H1 (cell line): ENCODE data around the gene MSMP. TPM values are rescaled to one million over a fixed set of nuclear protein-coding genes. Genes with fewer than 3 reads are reported as not detected.

ENCODE experiments used
- BACH1 ChIP-seq: IDR thresholded peaks from 2 replicates; pipeline ENCODE4 v1.6.1; 2012; ENCODE audit warnings: low read length, improper control_type of control experiment
- CBX5 ChIP-seq: fragments of 300-800, 300-1000 bp; sonication (generic); IDR thresholded peaks from 2 replicates; pipeline ENCODE4 v1.7.1; 2016; ENCODE audit warnings: antibody characterized with exemption, low read length, low read depth
- CEBPB ChIP-seq: IDR thresholded peaks from 2 replicates; pipeline ENCODE4 v1.6.1; 2012; ENCODE audit warnings: low read depth, low read length
- CREB1 ChIP-seq: IDR thresholded peaks from 2 replicates; pipeline ENCODE4 v1.6.1; 2012; ENCODE audit warnings: inconsistent platforms
- CTBP2 ChIP-seq: IDR thresholded peaks from 2 replicates; pipeline ENCODE4 v1.7.0; 2011; ENCODE audit warnings: borderline replicate concordance, mild to moderate bottlenecking, moderate library complexity, mixed read lengths, low read length; ENCODE audit not compliant: insufficient read depth, insufficient read length
- EP300 ChIP-seq, 2 experiments: IDR thresholded peaks; 1 replicate in 1 of 2; 2 replicates in 1 of 2; pipeline ENCODE4 v1.6.1; 2011 to 2012; ENCODE audit warnings: low read depth in 2 of 2, low read length in 2 of 2, mild to moderate bottlenecking in 2 of 2, borderline replicate concordance in 1 of 2, inconsistent platforms in 1 of 2, moderate library complexity in 1 of 2
- FOSL1 ChIP-seq: IDR thresholded peaks from 2 replicates; pipeline ENCODE4 v1.6.1; 2011; ENCODE audit warnings: mild to moderate bottlenecking, low read depth, low read length, moderate library complexity; ENCODE audit not compliant: insufficient read depth
- GABPA ChIP-seq: IDR thresholded peaks from 2 replicates; pipeline ENCODE4 v1.6.1; 2011; ENCODE audit warnings: mild to moderate bottlenecking, low read length, moderate library complexity, borderline replicate concordance; ENCODE audit not compliant: insufficient read depth
- HDAC6 ChIP-seq: IDR thresholded peaks from one replicate; pipeline ENCODE4 v1.7.1; 2012; ENCODE audit warnings: low read depth, mild to moderate bottlenecking, inconsistent platforms, low read length, moderate library complexity
- KDM4A ChIP-seq: IDR thresholded peaks from one replicate; pipeline ENCODE4 v1.7.1; 2012; ENCODE audit warnings: low read depth, mild to moderate bottlenecking, moderate library complexity, low read length, inconsistent platforms; ENCODE audit not compliant: severe bottlenecking
- MAX ChIP-seq: IDR thresholded peaks from 2 replicates; pipeline ENCODE4 v1.6.1; 2012; ENCODE audit warnings: inconsistent platforms
- PHF8 ChIP-seq: fragments of 200-600 bp; sonication (generic); conservative IDR thresholded peaks from 2 replicates; pipeline ENCODE4 v1.7.1; 2012; ENCODE audit warnings: low read depth, mild to moderate bottlenecking, inconsistent platforms, low read length, moderate library complexity
- POLR2A ChIP-seq, 2 experiments: IDR thresholded peaks; 1 replicate in 1 of 2; 2 replicates in 1 of 2; pipeline ENCODE4 v1.6.1; 2011; ENCODE audit warnings: low read depth in 2 of 2, low read length in 2 of 2, mild to moderate bottlenecking in 2 of 2; ENCODE audit errors: control extremely low read depth in 1 of 2
- POLR2AphosphoS5 ChIP-seq: IDR thresholded peaks from 2 replicates; pipeline ENCODE4 v1.6.1; 2011; ENCODE audit warnings: low read depth, low read length
- RAD21 ChIP-seq, 2 experiments: IDR thresholded peaks in 1 of 2; conservative IDR thresholded peaks in 1 of 2; 2 replicates each; pipeline ENCODE4 v1.6.1; 2011; ENCODE audit warnings: low read depth in 2 of 2, low read length in 2 of 2, improper control_type of control experiment in 1 of 2, inconsistent platforms in 1 of 2, mild to moderate bottlenecking in 1 of 2, moderate library complexity in 1 of 2
- RBBP5 ChIP-seq: IDR thresholded peaks from 2 replicates; pipeline ENCODE4 v1.7.1; 2012; ENCODE audit warnings: low read depth, mild to moderate bottlenecking, inconsistent platforms, low read length, moderate library complexity, borderline replicate concordance
- RFX5 ChIP-seq: IDR thresholded peaks from 2 replicates; pipeline ENCODE4 v1.6.1; 2011; ENCODE audit warnings: low read depth, low read length, improper control_type of control experiment, borderline replicate concordance
- SIX5 ChIP-seq: IDR thresholded peaks from 2 replicates; pipeline ENCODE4 v1.6.1; 2011; ENCODE audit warnings: mild to moderate bottlenecking, low read depth, low read length
- SP2 ChIP-seq: IDR thresholded peaks from 2 replicates; pipeline ENCODE4 v1.6.1; 2012; ENCODE audit warnings: mild to moderate bottlenecking, low read length, inconsistent platforms
- SP4 ChIP-seq: IDR thresholded peaks from 2 replicates; pipeline ENCODE4 v1.6.1; 2012; ENCODE audit warnings: low read length, inconsistent platforms
- SUZ12 ChIP-seq: fragments of 200-600 bp; sonication (generic); IDR thresholded peaks from 2 replicates; pipeline ENCODE4 v1.6.1; 2012; ENCODE audit warnings: mild to moderate bottlenecking, inconsistent platforms, low read length, moderate library complexity, mixed read lengths
- TAF7 ChIP-seq: optimal IDR thresholded peaks from 2 replicates; pipeline ENCODE3; 2011; ENCODE audit warnings: low read depth, mild to moderate bottlenecking, inconsistent platforms, low read length, moderate library complexity, borderline replicate concordance
- TBP ChIP-seq: IDR thresholded peaks from 2 replicates; pipeline ENCODE4 v1.6.1; 2011; ENCODE audit warnings: low read depth, low read length, improper control_type of control experiment
- TCF12 ChIP-seq: IDR thresholded peaks from 2 replicates; pipeline ENCODE4 v1.6.1; 2011; ENCODE audit warnings: low read depth, mild to moderate bottlenecking, low read length
- polyA plus RNA-seq, 7 experiments: library from polyadenylated mRNA; depleted of rRNA in 3 of 7; stranded (reverse) in 5 of 7; unstranded in 2 of 7; fragments of >200 nt in 5 of 7; fragments of 200-250 nt in 2 of 7; gene quantifications; 1 replicate in 5 of 7; 2 replicates in 1 of 7; 4 replicates in 1 of 7; pipeline versions ENCODE4 v1.2.1 to v1.2.3, GENCODE V29; 2011 to 2013; ENCODE audit warnings: missing spikeins in 2 of 7, mixed read lengths in 2 of 7
- total RNA-seq: library from RNA; stranded (reverse); fragmentation: NEBNext Ultra II Directional; extraction: Animal tissue kit (Norgen Biotek cat#: 25700); gene quantifications from 2 replicates; pipeline ENCODE4 v1.2.1, GENCODE V29; 2021
- TF ChIP-seq, protein P1 (sequence below): IDR thresholded peaks from 2 replicates; pipeline ENCODE4 v1.6.1; 2011; ENCODE audit warnings: low read depth, mild to moderate bottlenecking, low read length; ENCODE audit not compliant: insufficient read depth

The MSMP gene
- total and polyA plus RNA-seq, 2 of the 8 experiments (the other 6 are each of a cell fraction or from before 2014, with no cell fraction given): 0.53 TPM; not detected in 1

GRCh38 chr9:35732185-35732799 is 21.8 kb downstream of the MSMP start, which contains the start of the genes CREB3 and TLN1 (continued):
- TF ChIP-seq CREB1 (peak; percentile 95), TCF12 (no peak), MAX (peak; percentile 22), SP2 (peak; percentile 92), GABPA (peak; percentile 87), TAF7 (peak; percentile 73), EP300 (IDR thresholded peaks at IDR 0.05; ENCODE audit: borderline replicate concordance in 1 of 2, low read depth in 2 of 2, low read length in 2 of 2) (0 out of 3 replicates have a peak, but pooled peaks of 1 of the 2 experiments have one; percentile 7), CBX5 (no peak), CEBPB (no peak), BACH1 (peak; percentile 28; the same call in 1 of the 2 replicates), TBP (peak; percentile 70), KDM4A (no peak), HDAC6 (no peak), FOSL1 (no peak), RFX5 (no peak), POLR2A (IDR thresholded peaks at IDR 0.05; ENCODE audit: control extremely low read depth in 1 of 2, low read depth in 2 of 2, low read length in 2 of 2) (peak; percentile 76 to 77), SUZ12 (no peak), SP4 (peak; percentile 84; the same call in 1 of the 2 replicates), CTBP2 (no peak), PHF8 (peak; percentile 85), POLR2AphosphoS5 (peak; percentile 72; the same call in 1 of the 2 replicates), RBBP5 (no peak), SIX5 (peak; percentile 59), RAD21 (IDR thresholded peaks at IDR 0.05 in 1 of 2, conservative IDR thresholded peaks at IDR 0.05 in 1 of 2; ENCODE audit: low read depth in 2 of 2, low read length in 2 of 2) (no peak)
- TF ChIP-seq, protein P1, sequence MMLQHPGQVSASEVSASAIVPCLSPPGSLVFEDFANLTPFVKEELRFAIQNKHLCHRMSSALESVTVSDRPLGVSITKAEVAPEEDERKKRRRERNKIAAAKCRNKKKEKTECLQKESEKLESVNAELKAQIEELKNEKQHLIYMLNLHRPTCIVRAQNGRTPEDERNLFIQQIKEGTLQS: no peak
